PC-3 (cell line): Measurements from ENCODE around the gene CTNND2. TPM values are rescaled to one million over a fixed set of nuclear protein-coding genes. Genes with fewer than 3 reads are reported as not detected.

Experiments
- ATAC-seq: fragments of 200-7000 bp; cut with Tn5 transposase; 2 replicates; pipeline ENCODE4 v1.9.1; 2020; ENCODE audit warnings: mild to moderate bottlenecking, moderate library complexity
- BruUV-seq: library from RNA; stranded (reverse); fragments of 400-500 nt; replicated peaks from 2 replicates; lab custom pipeline; 2021; lab: Mats Ljungman, UMichigan
- CTCF ChIA-PET: fragments of 300-600 bp; sonication (Branson Sonifier 250); formaldehyde crosslinking; loops from one replicate; lab custom pipeline; 2022; ENCODE audit warnings: antibody characterized with exemption; lab: Charles Lee
- POLR2A ChIA-PET: fragments of 300-600 bp; sonication (Branson Sonifier 250); formaldehyde crosslinking; loops from one replicate; lab custom pipeline; 2022; ENCODE audit warnings: antibody characterized with exemption; ENCODE audit not compliant: unreplicated experiment; lab: Charles Lee
- DNase-seq: peaks from one replicate; pipeline ENCODE4 v3.0.0-alpha.2; 2015
- H2AFZ ChIP-seq: fragments of 300-600 bp; sonication (generic); 2 replicates; pipeline ENCODE4 v1.6.0; 2016; ENCODE audit warnings: antibody characterized with exemption, low read length
- H3F3A ChIP-seq: fragments of 300-600 bp; sonication (generic); one replicate; pipeline ENCODE4 v1.6.0; 2017; ENCODE audit warnings: antibody characterized with exemption, low read length, control low read depth, mild to moderate bottlenecking; ENCODE audit not compliant: unreplicated experiment
- H3K27ac ChIP-seq: fragments of 300-600 bp; sonication (generic); 2 replicates; pipeline ENCODE4 v1.5.1; 2016; ENCODE audit warnings: mild to moderate bottlenecking, low read length
- H3K27me3 ChIP-seq: fragments of 300-600 bp; sonication (generic); 2 replicates; pipeline ENCODE4 v1.6.1; 2016; ENCODE audit warnings: low read length, mixed read lengths
- H3K36me3 ChIP-seq: fragments of 300-600 bp; sonication (generic); 2 replicates; pipeline ENCODE4 v1.6.1; 2016; ENCODE audit warnings: low read depth, mixed run types, low read length, mixed read lengths
- H3K4me1 ChIP-seq: fragments of 300-600 bp; sonication (generic); 2 replicates; pipeline ENCODE4 v1.5.1; 2016; ENCODE audit warnings: low read length; ENCODE audit not compliant: insufficient read depth
- H3K4me2 ChIP-seq: fragments of 300-600 bp; sonication (generic); 2 replicates; pipeline ENCODE4 v1.6.0; 2016; ENCODE audit warnings: low read length
- H3K4me3 ChIP-seq: fragments of 300-600 bp; sonication (generic); 2 replicates; pipeline ENCODE4 v1.5.1; 2016; ENCODE audit warnings: mild to moderate bottlenecking, low read length, mixed read lengths
- H3K79me2 ChIP-seq: fragments of 300-600 bp; sonication (generic); 2 replicates; pipeline ENCODE4 v1.6.1; 2017; ENCODE audit warnings: low read length, mixed read lengths
- H3K9ac ChIP-seq: fragments of 300-600 bp; sonication (generic); 2 replicates; pipeline ENCODE4 v1.6.0; 2016; ENCODE audit warnings: mild to moderate bottlenecking, low read length
- H3K9me2 ChIP-seq: fragments of 300-600 bp; sonication (generic); replicated peaks from 2 replicates; pipeline ENCODE4 v1.6.1; 2016; ENCODE audit warnings: mixed run types, low read length, mixed read lengths
- H3K9me3 ChIP-seq: fragments of 300-600 bp; sonication (generic); 2 replicates; pipeline ENCODE4 v1.6.1; 2016; ENCODE audit warnings: low read length, mixed read lengths
- H4K20me1 ChIP-seq: fragments of 300-600 bp; sonication (generic); 2 replicates; pipeline ENCODE4 v1.6.1; 2016; ENCODE audit warnings: low read length, mixed read lengths
- EZH2 ChIP-seq: fragments of 300-600 bp; sonication (generic); IDR thresholded peaks from one replicate; pipeline ENCODE4 v1.6.1; 2017; ENCODE audit warnings: antibody characterized with exemption, mild to moderate bottlenecking, low read length; ENCODE audit not compliant: unreplicated experiment
- EZH2phosphoT487 ChIP-seq: fragments of 300-600 bp; sonication (generic); IDR thresholded peaks from 2 replicates; pipeline ENCODE4 v1.6.1; 2018; ENCODE audit warnings: mild to moderate bottlenecking, antibody characterized with exemption, low read length, borderline replicate concordance
- intact Hi-C: fragments of 100-400 bp; cut with micrococcal nuclease; formaldehyde crosslinking; loops from 2 replicates; pipeline ENCODE4 v1.9.0; 2023
- total RNA-seq: library from RNA; depleted of rRNA; stranded (reverse); fragments of >200 nt; gene quantifications from 2 replicates; pipeline ENCODE4 v1.2.3, GENCODE V29; 2014
- TF ChIP-seq, protein P1 (sequence below): fragments of 300-600 bp; sonication (generic); conservative IDR thresholded peaks from 2 replicates; pipeline ENCODE4 v1.5.1; 2017; ENCODE audit warnings: antibody characterized with exemption, low read depth, mild to moderate bottlenecking, low read length

Gene CTNND2
- total RNA-seq, 1 experiment from 2014 or later: 1.8 TPM

DNA sequence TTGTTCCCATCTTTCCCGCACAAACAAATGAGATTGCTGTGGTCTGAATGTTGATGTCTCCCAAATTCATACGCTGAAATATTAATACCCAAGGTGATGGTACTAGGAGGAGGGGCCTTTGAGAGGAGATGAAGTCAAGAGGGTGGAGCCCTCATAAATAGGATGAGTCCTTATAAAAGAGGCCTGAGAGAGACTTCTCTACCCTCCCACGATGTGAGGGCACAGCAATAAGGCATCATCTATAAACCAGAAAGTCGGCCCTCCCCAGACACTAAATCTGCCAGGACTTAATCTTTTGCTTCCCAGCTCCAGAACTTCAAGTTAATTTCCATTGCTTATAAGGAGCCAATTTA, 170.4 kb downstream of the CTNND2 start:
- ChIA-PET POLR2A (no interaction called here), CTCF (no interaction called here)
- H3K27me3 ChIP-seq: no peaks in the 10 kb centered on the region
- H3K27ac ChIP-seq: no peak overlapping the region
- intact Hi-C loops: no loop called here
- H3K9me3 ChIP-seq: no peaks in the 10 kb centered on the region
- H3F3A ChIP-seq: no peaks in the 10 kb centered on the region
- TF ChIP-seq, protein P1, sequence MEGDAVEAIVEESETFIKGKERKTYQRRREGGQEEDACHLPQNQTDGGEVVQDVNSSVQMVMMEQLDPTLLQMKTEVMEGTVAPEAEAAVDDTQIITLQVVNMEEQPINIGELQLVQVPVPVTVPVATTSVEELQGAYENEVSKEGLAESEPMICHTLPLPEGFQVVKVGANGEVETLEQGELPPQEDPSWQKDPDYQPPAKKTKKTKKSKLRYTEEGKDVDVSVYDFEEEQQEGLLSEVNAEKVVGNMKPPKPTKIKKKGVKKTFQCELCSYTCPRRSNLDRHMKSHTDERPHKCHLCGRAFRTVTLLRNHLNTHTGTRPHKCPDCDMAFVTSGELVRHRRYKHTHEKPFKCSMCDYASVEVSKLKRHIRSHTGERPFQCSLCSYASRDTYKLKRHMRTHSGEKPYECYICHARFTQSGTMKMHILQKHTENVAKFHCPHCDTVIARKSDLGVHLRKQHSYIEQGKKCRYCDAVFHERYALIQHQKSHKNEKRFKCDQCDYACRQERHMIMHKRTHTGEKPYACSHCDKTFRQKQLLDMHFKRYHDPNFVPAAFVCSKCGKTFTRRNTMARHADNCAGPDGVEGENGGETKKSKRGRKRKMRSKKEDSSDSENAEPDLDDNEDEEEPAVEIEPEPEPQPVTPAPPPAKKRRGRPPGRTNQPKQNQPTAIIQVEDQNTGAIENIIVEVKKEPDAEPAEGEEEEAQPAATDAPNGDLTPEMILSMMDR: no peak
- TF ChIP-seq EZH2: no peak
- TF ChIP-seq EZH2phosphoT487: no peak
- H3K4me2 ChIP-seq: no peak overlapping the region
- no TSS peak for BruUV-seq
- no peaks in the 10 kb centered on the region; the same call in 1 of the 2 replicates for H3K9me2 ChIP-seq
- H3K79me2 ChIP-seq: no peaks in the 10 kb centered on the region
- no peak overlapping the region for H2AFZ ChIP-seq
- peaks cover 10% of the 10 kb centered on the region for H3K4me1 ChIP-seq
- H3K4me3 ChIP-seq: no peak overlapping the region
- H3K36me3 ChIP-seq: no peaks in the 10 kb centered on the region
- H3K9ac ChIP-seq: no peak overlapping the region
- peak; percentile 29; the same call in 1 of the 2 replicates for ATAC-seq
- no peaks in the 10 kb centered on the region for H4K20me1 ChIP-seq
- no peak for DNase-seq

DNA sequence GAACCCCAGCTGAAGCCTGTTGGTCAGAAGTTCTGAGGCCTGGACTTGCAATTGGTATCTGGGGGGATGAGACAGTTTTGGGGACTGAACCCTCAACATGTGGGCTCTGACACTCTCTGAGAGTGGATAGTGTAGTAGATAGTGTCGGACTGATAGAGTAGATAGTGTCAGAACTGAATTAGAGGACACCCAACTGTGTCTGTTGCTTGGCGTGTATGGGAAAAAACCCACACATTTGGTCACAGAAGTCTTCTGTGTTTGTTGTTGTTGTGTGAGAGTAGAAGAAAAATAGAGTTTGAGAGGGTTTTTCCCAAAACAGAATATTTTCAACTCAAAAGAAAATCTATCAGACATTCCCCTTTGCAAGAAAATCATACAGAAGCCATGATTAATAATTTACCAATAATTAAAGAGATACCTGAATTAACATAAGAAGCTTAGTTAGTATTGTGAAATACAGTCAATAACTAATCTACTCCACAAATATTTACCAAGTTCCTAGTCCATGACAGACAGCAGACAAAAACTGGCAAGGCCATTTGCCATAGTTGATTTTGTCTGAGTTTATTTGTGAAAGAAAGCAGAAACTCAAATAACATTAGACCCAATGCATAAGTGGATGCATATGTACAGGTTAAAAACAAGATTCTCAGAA, 170.9 kb downstream of the CTNND2 start:
- Histone ChIP-seq H2AFZ (no peak overlapping the region), H3K36me3 (no peaks in the 10 kb centered on the region), H3K27ac (no peak overlapping the region), H3K9ac (no peak overlapping the region), H3K79me2 (no peaks in the 10 kb centered on the region), H4K20me1 (no peaks in the 10 kb centered on the region), H3K9me2 (no peaks in the 10 kb centered on the region; the same call in 1 of the 2 replicates), H3K27me3 (no peaks in the 10 kb centered on the region), H3F3A (no peaks in the 10 kb centered on the region), H3K4me2 (no peak overlapping the region), H3K4me3 (no peak overlapping the region), H3K4me1 (peaks cover 10% of the 10 kb centered on the region), H3K9me3 (no peaks in the 10 kb centered on the region)
- POLR2A ChIA-PET: no interaction called here
- DNase-seq (peak; percentile 23), ATAC-seq (0 out of 2 replicates have a peak, but pooled peaks have one; percentile 13)
- intact Hi-C loops: no loop called here
- CTCF ChIA-PET: no interaction called here
- TF ChIP-seq EZH2phosphoT487 (no peak), EZH2 (no peak)
- TF ChIP-seq, protein P1: no peak
- BruUV-seq: no TSS peak

DNA sequence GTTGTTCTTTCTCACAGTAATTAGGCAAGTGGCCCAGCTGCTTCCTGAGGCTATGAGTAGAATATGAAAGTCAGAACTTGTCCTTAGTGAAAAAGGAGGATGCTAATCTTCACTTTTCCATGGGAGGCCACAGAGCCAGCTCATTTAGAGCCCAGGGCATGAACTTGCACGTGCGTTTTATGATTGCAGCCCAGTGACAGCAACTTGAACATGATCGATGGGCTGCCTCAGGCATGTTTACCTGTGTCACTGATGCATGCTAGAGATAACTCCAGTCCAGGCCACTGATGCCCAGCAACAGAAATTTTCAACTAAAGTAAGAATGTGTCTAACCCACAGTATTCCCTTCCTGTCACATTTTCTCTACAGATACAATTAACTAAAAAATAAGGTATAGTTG, 179.3 kb downstream of the CTNND2 start:
- BruUV-seq: no TSS peak
- TF ChIP-seq EZH2phosphoT487: no peak
- TF ChIP-seq, protein P1: no peak
- no peak for TF ChIP-seq EZH2

More for the DNA sequence above, 179.3 kb downstream of the CTNND2 start:
- ATAC-seq (no peak), DNase-seq (peak; percentile 19)
- intact Hi-C loops: no loop called here
- Histone ChIP-seq H3K9me2 (no peaks in the 10 kb centered on the region), H3K36me3 (no peaks in the 10 kb centered on the region), H4K20me1 (no peaks in the 10 kb centered on the region), H3K4me3 (no peak overlapping the region), H3F3A (no peaks in the 10 kb centered on the region), H2AFZ (no peak overlapping the region), H3K79me2 (no peaks in the 10 kb centered on the region), H3K4me1 (no peaks in the 10 kb centered on the region), H3K27me3 (no peaks in the 10 kb centered on the region), H3K4me2 (no peak overlapping the region), H3K27ac (no peak overlapping the region), H3K9ac (no peak overlapping the region), H3K9me3 (no peaks in the 10 kb centered on the region)
- ChIA-PET POLR2A (no interaction called here), CTCF (no interaction called here)
